ENCODE measurements around the gene LIPC.
"Not testable (repeated sequence)": the region's sequence is repeated elsewhere in the genome, so short reads cannot be mapped to it uniquely, and the experiment has no call there.

LIPC gene

DNA sequence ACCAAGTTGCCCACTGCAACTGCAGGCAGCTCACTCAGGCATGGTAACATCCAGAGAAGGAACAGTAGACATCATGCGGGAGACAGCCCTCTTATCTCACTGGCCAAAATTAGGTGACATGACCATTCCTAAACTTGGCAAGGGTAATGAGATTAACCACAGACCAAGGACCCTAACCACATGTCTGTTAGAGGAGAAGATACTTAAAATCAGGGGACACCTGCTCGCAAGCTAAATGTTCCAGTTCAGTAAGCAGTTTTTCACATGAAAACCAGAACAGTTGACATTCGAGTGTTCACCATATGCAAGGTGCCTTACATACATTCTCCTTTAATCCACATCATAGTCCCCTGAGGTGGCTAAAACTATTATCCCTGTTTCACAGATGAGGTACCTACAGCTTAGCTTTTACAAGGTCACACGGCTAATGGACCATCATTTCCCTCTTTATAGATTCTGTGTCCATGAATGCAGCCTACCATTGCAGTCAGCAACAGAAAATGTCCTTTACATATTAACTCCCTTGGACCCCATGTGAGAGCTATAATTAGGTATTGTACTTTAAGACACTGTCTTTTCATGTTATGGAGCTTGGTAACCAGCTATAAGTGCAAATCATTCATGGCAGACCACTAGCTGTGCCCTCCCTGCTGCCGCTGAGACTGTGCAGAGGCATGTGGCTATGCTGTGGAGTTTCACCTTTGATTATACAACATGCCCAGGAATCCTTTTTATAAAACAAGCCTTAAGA lies 154.1 kb downstream of the LIPC start:
- no peak for DNase-seq (ENCODE audit: low spot score)

DNA sequence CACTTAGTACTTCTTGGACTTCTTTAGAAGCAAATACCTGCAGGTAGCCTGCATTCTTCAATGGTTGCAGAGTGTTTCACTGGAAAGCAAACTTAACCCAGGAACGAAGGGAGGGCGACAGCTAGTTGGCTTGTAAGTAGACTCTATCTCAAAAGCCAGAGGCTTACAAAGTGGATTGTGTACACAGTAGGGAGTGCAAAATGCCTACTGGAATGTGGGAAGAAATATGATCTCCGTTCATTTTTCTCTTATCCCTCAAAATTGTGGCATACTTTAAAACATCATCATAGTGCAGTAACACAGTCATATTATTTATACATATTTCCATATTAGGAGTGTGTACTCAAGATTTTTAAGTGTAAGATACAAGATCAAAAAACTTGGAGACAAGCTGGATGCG lies 155.7 kb downstream of the LIPC start:
- no peak for DNase-seq (ENCODE audit: low spot score)

DNA sequence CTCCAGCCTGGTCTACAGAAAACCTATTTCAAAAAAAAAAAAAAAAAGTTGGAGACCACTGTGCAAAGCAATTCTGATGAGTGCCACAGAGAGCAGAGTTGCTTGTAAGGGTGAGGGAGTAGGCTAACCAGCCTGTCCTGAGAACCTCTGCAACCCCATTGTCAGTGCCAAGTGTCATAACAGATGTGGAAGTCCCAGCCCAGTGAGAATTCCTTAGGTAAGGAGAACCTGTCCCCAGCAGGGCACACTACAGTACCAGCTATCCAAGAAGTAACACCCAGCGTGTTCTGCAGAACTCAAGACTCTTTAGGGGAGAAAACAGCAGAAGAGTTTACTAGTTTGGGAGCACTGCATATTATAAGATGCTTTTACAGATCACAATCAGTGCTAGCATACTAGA lies 156.3 kb downstream of the LIPC start:
- no peak for DNase-seq (ENCODE audit: low spot score)

DNA sequence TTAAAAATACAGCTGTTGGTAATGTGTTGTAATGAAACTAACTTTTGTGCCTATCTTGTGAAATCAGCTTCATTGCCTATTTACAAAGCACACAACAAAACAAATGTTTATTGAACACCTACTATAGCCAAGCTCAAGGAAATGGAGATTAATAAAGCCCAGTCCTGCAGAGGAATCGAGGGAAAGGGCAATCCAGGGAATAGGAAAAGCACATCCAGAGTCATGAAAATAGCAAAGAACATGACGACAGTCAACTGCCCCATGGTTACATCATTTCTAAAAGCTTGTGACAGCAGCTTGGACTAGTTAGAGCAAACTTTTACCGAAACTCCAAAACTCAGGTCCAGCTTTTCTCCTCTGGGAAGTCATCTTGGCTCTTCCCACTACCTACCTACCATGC lies 157.3 kb downstream of the LIPC start:
- no peak for DNase-seq (ENCODE audit: low spot score)

DNA sequence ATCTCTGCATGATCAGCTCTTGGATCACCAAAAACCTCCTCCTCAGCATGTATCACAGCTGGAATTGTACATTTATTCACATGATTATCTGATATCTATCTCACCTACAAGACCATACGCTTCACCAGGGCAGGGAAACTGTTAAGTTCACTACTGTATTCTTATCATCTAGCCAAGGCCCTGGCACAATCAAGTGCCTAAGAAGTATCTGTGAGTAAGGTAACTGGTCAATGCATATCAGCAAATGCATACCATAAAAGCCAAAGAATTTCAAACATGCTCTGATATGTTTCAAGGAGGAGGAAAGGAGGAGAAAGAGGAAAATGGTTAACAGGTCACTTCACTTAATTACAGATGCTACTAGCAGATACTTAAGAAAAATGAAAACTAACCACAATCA lies 158.4 kb downstream of the LIPC start:
- no peak for DNase-seq (ENCODE audit: low spot score)

DNA sequence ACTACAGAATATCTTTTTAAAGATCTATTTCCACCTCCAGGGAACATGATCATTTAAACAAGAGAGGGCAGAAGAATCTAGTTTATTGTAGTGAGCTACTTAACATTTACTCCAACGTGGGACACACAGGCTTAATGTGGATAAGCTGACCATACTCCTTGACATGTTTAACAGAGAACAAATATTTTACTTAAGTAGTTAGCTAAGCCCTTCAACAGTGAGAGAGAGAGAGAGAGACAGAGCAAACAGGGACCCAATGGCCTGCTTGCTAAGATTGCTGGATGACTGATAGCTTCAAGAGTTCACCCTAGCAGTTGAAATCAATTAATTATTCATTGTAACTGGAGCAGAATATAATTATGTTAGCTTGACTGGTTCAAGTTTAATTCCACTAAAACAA lies 159.1 kb downstream of the LIPC start:
- DNase-seq (ENCODE audit: low spot score): no peak

DNA sequence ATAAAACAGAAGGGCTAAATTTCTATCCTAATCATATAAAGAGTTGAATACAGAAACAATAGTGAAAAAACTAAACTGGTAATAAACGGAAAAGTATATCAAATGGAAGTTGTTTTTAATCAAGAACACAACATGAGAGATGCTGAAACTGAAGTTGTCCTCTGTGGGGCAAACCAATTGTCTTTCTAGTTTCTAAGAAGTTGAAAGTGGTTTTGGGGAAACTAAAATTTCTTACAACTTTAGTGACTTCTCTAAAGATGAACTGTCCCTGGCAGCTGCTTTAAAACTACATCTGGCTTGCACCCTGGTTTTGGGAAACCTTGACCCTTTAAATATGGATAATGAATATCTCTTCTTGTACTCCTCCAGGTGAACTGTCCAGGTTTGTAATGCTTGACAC lies 162.1 kb downstream of the LIPC start:
- DNase-seq (ENCODE audit: low spot score): no peak

DNA sequence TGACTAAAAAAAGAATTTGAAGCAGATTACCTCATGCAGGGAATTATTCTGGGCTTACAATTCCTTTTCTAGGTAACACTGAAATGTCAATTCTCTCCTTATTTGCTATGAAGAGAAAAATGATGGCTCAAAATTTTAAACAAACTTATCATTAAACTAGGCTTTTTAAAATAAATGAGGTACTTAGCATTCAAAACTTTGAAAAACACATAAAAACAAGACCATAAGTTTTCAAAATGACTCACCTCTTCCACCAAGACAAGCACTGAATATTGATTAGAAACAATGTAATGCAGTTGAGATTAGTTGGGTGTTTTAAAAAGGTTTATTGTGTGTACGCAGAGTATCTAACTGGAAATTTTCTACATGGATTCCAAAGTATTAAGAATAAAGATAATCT lies 163.1 kb downstream of the LIPC start:
- DNase-seq (ENCODE audit: low spot score): no peak

DNA sequence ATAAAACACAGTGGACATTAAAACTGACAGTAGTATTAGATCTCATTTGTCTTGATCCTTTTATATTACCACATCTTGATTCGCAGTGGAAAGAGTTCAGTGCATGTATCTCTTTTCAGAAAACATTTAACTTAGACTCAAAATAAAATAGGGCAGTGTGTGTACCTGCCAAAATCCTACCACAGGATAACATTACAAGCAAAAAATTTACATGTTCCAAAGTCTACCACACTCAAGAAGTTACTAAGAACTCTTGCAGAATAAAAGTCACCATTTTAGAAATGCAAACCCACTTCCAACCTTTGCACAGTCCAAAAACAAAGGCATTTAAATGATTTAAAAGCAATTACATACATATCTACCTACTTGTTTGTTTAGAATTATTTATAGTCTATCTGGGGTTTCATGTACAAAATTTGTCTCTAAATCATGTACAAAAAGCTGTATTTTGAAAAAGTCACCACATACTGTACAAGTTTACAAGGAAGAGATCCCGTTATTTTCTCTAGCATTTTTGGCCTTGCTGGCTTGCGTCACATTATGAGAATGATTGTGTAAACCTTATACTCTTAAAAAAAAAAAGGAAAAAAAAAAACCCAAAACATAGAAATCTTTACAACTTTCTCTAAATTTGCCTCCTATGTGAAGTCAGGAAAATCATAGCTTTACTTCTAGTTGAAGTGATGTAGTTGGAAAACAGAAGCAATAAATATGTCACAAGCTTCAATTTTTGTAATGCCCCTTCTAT lies 163.9 kb downstream of the LIPC start:
- no peak for DNase-seq (ENCODE audit: low spot score)

DNA sequence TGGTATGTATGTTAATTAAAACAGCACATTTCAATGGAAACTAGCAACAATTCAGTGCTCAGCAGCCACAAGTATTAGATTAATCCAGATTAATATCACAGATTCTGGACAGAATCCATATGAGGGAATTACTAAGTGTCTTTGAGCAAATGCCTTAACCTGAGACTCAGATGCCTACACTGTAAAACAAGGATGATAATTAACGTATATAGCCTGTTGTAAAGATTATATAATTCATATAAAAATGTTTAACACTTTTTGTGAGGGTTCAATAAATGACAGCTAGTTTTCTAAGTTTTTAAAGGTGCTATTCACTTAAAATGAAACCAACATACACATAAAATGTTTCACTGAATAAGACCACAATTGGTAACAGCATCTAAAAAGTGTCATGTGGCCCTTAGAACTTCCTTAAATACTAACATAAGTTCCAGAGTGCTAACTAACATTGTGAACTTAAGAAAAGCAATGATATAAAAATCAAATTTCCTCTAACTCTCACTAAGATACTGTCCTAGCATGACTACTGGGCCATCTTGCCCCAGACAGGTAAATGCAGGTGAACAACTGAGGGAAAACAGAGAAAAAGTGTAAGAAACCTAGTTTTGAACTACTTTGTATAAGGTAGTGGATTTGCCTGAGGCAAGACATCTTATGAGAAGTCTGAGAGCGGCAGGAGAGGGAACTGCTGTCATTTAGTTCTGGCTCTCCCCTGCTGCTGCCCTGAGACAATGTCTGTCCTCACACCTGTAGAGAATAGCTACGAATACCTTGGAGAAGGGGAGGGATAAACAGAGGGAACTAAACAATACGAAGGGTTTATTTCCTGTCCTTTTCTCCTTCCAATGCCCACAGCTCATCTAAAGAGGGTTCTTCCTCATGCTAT lies 166.4 kb downstream of the LIPC start:
- DNase-seq (ENCODE audit: low spot score): no peak

DNA sequence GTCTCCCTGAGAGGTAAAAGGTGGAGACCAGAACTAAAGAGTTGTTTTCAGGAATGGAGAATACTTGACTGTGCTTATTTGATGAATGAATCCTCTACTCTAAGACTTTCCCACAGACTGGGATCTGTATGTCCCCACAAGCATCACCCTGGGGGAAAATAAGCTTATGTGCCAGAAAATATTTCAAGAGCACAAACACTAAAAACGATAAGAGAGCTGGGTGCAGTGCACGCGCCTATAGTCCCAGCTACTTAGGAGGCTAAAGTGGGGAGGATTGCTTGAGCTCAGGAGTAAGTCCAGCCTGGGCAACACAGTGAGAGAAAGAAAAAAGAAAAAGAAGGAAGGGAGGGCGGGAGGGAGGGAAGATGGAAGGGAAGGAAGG lies 167.0 kb downstream of the LIPC start:
- no peak for DNase-seq (ENCODE audit: low spot score)

DNA sequence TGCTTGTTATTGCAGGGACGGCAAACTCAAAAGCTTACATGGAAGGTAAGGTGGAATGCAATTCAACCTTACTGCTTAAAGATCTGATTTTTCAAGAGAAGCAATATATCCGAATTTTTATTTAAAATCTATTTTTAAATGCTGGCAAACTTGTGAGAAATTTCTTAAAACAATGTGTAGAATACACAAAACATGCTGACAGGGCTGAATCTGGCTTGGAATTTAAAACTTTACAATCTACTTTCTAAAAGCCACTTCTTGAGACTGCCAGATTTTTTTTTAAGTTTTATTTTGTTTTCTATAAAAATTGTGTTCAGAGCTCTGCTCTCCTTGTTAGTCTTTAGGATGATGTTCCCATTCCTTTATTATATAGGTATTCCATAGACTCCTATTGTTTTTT lies 171.0 kb downstream of the LIPC start:
- DNase-seq (ENCODE audit: low spot score): no peak

DNA sequence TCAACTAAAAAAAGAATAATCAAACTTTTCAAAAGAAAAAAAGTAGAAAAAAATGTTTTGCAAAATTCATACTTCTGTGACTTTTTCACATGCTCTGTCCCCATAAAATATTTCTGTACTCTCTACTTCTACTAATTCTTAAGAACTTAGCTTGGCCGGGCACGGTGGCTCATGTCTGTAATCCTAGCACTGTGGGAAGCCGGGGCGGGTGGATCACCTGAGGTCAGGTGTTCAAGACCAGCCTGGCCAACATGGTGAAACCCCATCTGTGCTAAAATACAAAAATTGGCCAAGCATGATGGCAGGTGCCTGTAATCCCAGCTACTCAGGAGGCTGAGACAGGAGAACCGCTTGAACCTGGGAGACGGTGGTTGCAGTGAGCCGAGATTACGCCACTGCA lies 172.1 kb downstream of the LIPC start:
- DNase-seq (ENCODE audit: low spot score): not testable (repeated sequence)

DNA sequence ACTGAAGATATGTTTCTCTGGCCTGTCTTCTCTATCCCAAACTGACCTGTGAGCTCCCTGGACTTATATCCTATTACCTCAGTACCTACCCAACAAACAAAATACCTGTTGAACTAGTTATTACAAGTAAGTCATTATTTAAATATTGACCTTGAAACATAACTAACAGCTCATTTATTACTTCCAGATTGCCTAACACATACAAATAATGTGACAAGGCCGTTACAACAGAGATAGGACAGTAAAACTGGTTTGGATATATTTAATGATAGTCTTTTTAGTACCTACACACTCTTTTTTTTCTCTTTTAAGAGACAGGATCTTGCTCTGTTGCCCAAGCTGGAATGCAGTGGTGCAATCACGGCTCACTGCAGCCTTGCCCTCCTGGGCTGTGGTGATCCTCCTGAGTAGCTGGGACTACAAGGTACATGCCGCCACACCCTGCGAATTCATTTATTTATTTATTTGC lies 172.7 kb downstream of the LIPC start:
- DNase-seq (ENCODE audit: low spot score): no peak

DNA sequence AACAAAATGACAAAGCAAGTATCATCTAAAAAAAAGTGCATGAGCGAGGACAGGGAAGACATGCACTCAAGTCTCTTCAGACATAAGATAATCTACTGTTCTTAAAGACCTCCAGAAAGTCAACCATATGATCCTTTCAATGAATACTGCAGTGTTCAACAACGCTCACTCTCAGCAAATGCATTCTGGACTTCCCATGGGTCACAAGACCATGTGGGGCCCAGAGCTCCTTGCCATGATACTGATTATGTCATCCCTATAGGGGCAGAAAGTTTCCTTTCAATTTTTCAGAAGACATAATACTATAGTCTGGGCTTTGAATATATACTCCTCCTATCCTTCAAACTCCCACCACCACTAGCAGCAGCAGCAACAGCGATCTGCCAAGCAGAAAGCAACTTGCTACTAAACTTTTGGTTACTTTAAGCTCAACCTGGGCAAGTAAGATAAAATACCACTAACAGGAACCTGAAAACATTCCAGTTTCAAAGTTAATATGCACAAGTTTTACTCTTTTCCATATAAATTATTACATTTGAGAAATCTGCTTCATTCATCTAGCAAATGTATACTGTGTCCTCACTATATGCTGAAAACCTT lies 174.2 kb downstream of the LIPC start:
- no peak for DNase-seq (ENCODE audit: low spot score)

DNA sequence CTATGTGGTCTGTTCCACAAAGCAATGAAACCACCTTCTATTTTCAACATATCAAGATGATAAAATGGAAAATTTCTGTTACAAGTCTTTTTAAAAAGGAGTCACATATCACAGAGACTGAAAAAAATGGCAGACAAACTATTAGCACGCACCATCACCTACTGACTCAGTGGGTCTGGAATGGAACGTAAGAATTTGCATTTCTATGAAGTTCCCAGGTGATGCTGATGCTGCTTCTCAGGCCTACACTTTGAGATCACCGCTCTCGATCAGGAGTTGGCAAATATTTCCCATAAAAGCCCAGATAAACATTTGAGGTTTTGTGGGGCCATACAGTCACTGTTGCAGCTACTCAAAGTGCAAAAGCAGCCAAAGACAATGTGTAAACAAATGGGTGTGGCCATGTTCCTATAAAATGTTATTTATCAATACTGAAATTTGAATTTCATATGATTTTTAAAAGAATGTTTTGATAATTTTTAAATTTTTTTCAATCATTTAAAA lies 174.8 kb downstream of the LIPC start:
- no peak for DNase-seq (ENCODE audit: low spot score)

DNA sequence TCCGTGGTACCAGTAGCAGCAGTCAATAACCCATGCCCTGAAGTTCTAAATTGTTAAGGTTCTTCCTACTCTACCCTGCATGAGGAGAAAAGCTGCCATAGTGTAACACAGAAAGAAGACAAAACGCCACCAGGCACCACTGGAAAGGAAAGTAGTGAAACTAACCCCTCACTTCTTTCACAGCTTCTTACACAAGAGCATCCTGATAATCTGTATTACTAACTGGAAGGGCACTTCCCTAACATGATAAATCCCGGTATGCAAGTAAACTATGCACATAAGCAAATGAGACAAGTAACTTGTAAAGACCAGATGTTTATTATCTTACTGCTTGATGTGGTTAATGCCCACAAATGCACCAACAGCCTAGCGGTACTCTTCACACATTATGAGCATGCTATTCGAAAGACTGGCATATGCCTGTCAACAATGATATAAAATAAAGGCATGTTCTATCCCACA lies 176.4 kb downstream of the LIPC start:
- DNase-seq (ENCODE audit: low spot score): no peak

DNA sequence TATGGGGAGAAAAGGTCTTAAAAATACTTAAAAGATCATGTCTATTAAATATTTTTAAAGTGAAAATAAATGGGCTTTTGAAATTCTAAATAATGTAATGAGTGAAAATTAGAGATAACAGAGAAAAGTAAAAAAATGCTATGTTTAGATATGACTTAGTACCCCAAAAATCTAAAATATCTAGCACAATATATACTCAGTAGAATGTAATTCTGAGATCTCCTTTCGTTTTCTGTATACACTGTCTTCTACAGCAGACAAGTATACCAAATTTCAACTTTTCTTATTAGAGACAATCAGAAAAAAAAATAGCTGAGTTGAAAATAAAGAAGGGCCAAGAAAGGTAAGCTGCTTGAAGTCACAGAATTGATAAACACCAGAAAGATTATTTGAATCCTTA lies 176.9 kb downstream of the LIPC start:
- no peak for DNase-seq (ENCODE audit: low spot score)

DNA sequence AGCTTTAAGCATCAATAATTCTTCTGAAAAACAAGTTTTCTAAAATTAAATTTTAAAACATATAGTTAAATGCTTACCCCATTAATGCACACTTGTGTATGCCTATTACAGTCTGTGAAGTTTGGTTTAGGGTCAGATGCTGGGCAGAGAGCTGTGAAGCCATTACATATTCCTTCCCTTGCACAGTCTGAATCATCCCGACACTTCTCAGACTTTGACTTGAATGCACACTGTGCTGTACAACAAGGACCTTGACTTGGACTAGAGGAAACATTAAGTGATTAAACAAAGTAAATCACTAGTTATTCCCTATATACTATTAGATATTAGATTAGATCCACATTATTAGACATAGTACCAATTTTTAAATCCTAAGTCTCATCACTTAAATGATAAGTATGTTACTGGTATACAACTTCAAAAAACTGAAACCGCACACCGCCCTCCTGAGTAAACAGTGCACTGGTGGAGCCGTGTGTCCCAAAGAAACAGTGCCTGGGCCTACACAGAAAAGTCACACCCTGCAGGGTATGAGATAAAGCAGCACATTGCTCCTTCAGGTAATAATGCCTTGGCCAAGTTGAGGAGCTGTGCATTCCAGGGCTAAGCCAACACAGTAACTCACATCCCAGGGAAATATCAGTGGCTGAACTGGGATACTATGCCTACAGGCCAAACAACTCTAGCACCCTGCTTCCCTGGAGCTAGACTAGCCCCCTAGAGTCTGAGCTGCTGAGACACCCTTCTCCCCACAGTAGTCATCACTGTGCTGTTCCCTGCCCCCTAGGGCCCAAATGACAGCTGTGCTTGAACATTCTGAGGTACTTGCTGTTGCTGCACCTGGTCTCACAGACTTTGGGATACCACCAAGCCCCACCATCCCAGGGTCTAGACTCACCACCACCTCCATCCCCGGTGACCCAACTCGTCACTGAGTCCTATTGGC lies 180.2 kb downstream of the LIPC start:
- no peak for DNase-seq (ENCODE audit: low spot score)

DNA sequence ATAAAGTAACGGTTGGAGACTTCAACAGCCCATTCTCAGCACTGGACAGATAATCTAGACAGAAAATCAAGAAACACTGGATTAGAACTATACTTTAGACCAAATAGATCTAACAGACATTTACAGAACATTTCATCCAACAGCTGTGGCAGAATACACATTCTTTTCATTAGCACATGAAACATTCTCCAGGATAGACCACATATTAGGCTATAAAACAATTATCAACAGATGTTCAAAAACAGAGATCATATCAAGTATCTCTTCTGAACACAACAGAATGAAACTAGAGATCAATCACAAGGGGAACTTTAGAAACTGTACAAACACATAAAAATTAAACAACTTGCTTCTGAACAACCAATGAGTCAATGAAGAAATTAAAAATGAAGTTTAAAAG lies 184.4 kb downstream of the LIPC start:
- no peak for DNase-seq (ENCODE audit: low spot score)

Measured in kidney capillary endothelial cell (primary cell).